HepG2 (cell line): Measurements from ENCODE around the gene IFNA6. TPM values are rescaled to one million over a fixed set of nuclear protein-coding genes. Genes with fewer than 3 reads are reported as not detected.

ENCODE experiments used
- ATAC-seq: fragments of 200-7000 bp; cut with Tn5 transposase; 3 replicates; pipeline ENCODE4 v1.9.1; 2020; ENCODE audit warnings: mild to moderate bottlenecking, moderate library complexity
- BruUV-seq: library from RNA; stranded (reverse); fragments of 400-500 nt; replicated peaks from 2 replicates; lab custom pipeline; 2021; lab: Mats Ljungman, UMichigan
- CTCF ChIA-PET: fragments of 300-600 bp; formaldehyde crosslinking; extraction: SDS; loops from one replicate; lab custom pipeline; 2021; ENCODE audit warnings: low total read pairs, inconsistent platforms, low intra/inter-chr PET ratio; lab: Yijun Ruan, JAX
- POLR2A ChIA-PET: fragments of 350-600 bp; sonication (Branson Sonifier 250); formaldehyde crosslinking; loops from one replicate; lab custom pipeline; 2020; ENCODE audit warnings: antibody characterized with exemption, inconsistent platforms; lab: Yijun Ruan, JAX
- DNase-seq: peaks from one replicate; pipeline ENCODE4 v3.0.0-alpha.2; 2015; ENCODE audit warnings: low spot score
- FAIRE-seq: peaks from 3 replicates; lab custom pipeline; 2011; peaks lifted over from hg19 to GRCh38; lab: Jason Lieb, UNC
- H2AFZ ChIP-seq: one replicate; pipeline ENCODE4 v1.6.1; 2011; ENCODE audit warnings: low read length, inconsistent platforms
- H3K27ac ChIP-seq: fragments of 300-600 bp; 3 replicates; pipeline ENCODE4 v1.8.0; 2011; ENCODE audit warnings: mixed run types, mild to moderate bottlenecking, mixed read lengths, low read length, inconsistent platforms; ENCODE audit not compliant: insufficient read depth; ENCODE audit errors: extremely low read length
- H3K27me3 ChIP-seq, 2 experiments: fragments of 200-600 bp in 1 of 2; 2 replicates in 1 of 2; 3 replicates in 1 of 2; pipeline versions ENCODE4 v1.6.0 to v1.8.0; 2011; ENCODE audit warnings: low read length in 2 of 2, mild to moderate bottlenecking in 2 of 2, moderate library complexity in 2 of 2, inconsistent platforms in 1 of 2; ENCODE audit not compliant: insufficient read depth in 2 of 2, control insufficient read depth in 1 of 2
- H3K36me3 ChIP-seq, 2 experiments: fragments of 200-600 bp in 1 of 2; replicated peaks in 1 of 2; 2 replicates in 1 of 2; 3 replicates in 1 of 2; pipeline versions ENCODE4 v1.5.1 to v1.8.0; 2011; ENCODE audit warnings: low read length in 2 of 2, inconsistent platforms in 1 of 2; ENCODE audit not compliant: insufficient read depth in 2 of 2, control insufficient read depth in 1 of 2
- H3K4me1 ChIP-seq: 2 replicates; pipeline ENCODE4 v1.5.1; 2012; ENCODE audit warnings: low read length, inconsistent platforms; ENCODE audit not compliant: insufficient read depth
- H3K4me2 ChIP-seq: 2 replicates; pipeline ENCODE4 v1.6.0; 2011; ENCODE audit warnings: low read depth, low read length, inconsistent platforms
- H3K4me3 ChIP-seq, 3 experiments: fragments of 200-600 bp in 1 of 3; sonication (generic), shearing (Covaris generic) in 1 of 3; replicated peaks in 1 of 3; 2 replicates each; pipeline ENCODE4 v1.5.1; 2011 to 2016; ENCODE audit warnings: low read length in 3 of 3, inconsistent platforms in 2 of 3, low read depth in 2 of 3, mild to moderate bottlenecking in 2 of 3, control low read depth in 1 of 3, mixed read lengths in 1 of 3; ENCODE audit not compliant: insufficient read depth in 1 of 3
- H3K79me2 ChIP-seq: one replicate; pipeline ENCODE4 v1.6.1; 2011; ENCODE audit warnings: low read length, inconsistent platforms; ENCODE audit not compliant: insufficient read depth
- H3K9ac ChIP-seq: 2 replicates; pipeline ENCODE4 v1.6.0; 2011; ENCODE audit warnings: mild to moderate bottlenecking, low read depth, low read length, inconsistent platforms; ENCODE audit not compliant: insufficient read depth
- H3K9me3 ChIP-seq: 2 replicates; pipeline ENCODE4 v1.5.1; 2012; ENCODE audit warnings: mild to moderate bottlenecking, low read length
- H4K20me1 ChIP-seq: 2 replicates; pipeline ENCODE4 v1.6.0; 2011; ENCODE audit warnings: inconsistent platforms, mild to moderate bottlenecking, low read length, moderate library complexity; ENCODE audit not compliant: insufficient read depth
- AGO1 ChIP-seq: fragments of 200-400 bp; formaldehyde crosslinking; IDR thresholded peaks from 2 replicates; pipeline ENCODE4 v1.6.1; 2017; ENCODE audit warnings: mild to moderate bottlenecking, low read depth, low read length, moderate library complexity; ENCODE audit not compliant: poor library complexity, severe bottlenecking
- FOXK1 ChIP-seq: sonication (generic); formaldehyde crosslinking; IDR thresholded peaks from 2 replicates; pipeline ENCODE4 v1.4.0; 2020; ENCODE audit warnings: low read depth, missing genetic modification reagents, borderline replicate concordance
- RORA ChIP-seq: sonication (generic); formaldehyde crosslinking; IDR thresholded peaks from 2 replicates; pipeline ENCODE4 v1.5.0; 2020; ENCODE audit warnings: mild to moderate bottlenecking, missing genetic modification reagents, moderate library complexity
- SKIL ChIP-seq: sonication (generic); formaldehyde crosslinking; IDR thresholded peaks from 2 replicates; pipeline ENCODE4 v1.8.0; 2022; ENCODE audit warnings: missing genetic modification reagents, mild to moderate bottlenecking, moderate library complexity, borderline replicate concordance
- SMAD9 ChIP-seq: sonication (generic); formaldehyde crosslinking; IDR thresholded peaks from 2 replicates; pipeline ENCODE4 v1.5.1; 2020; ENCODE audit warnings: mild to moderate bottlenecking, missing genetic modification reagents
- SNAPC2 ChIP-seq: sonication (generic); formaldehyde crosslinking; IDR thresholded peaks from 2 replicates; pipeline ENCODE4 v1.8.1; 2022; ENCODE audit warnings: mild to moderate bottlenecking, missing genetic modification reagents
- ZKSCAN1 ChIP-seq: fragments of 150-350 bp; IDR thresholded peaks from 2 replicates; pipeline ENCODE4 v1.6.1; 2014; ENCODE audit warnings: low read length
- WGBS: methylation state at CpG from one replicate; pipeline ENCODE4 v1.1.6; 2017; ENCODE audit warnings: low lambda C conversion rate; 5-methylcytosine and 5-hydroxymethylcytosine counted together
- in situ Hi-C: cut with HindIII; loops from 2 replicates; pipeline ENCODE4 v1.10.0; 2017; ENCODE audit warnings: low pct_unique_long_range_greater_than_20kb; ENCODE audit not compliant: extremely low pct_ligation_motif_present
- intact Hi-C: fragments of 100-400 bp; cut with micrococcal nuclease; formaldehyde crosslinking; loops from one replicate; pipeline ENCODE4 v1.10.0; 2022; ENCODE audit not compliant: unreplicated experiment
- polyA plus RNA-seq, 8 experiments: library from polyadenylated mRNA; depleted of rRNA in 3 of 8; stranded (reverse) in 7 of 8; unstranded in 1 of 8; fragments of >200 nt; fragmentation: Illumina TruSeq in 4 of 8; extraction: Trizol in 4 of 8; gene quantifications; 2 replicates each; pipeline versions ENCODE4 v1.2.1 to v1.2.3, GENCODE V29; 2011 to 2016; ENCODE audit warnings: low read depth in 4 of 8, missing spikeins in 1 of 8, mixed read lengths in 1 of 8; ENCODE audit not compliant: insufficient read depth in 1 of 8
- total RNA-seq, 5 experiments: library from RNA; depleted of rRNA; stranded (reverse); fragments of >200 nt; fragmentation: Illumina TruSeq; extraction: Trizol; gene quantifications; 2 replicates each; pipeline ENCODE4 v1.2.3, GENCODE V29; 2016; ENCODE audit warnings: low read depth in 1 of 5
- TF ChIP-seq, protein P1 (sequence below): sonication (generic); formaldehyde crosslinking; IDR thresholded peaks from 2 replicates; pipeline ENCODE4 v1.4.0; 2020; ENCODE audit warnings: mild to moderate bottlenecking, missing genetic modification reagents

Gene IFNA6
- total and polyA plus RNA-seq, 2 of the 13 experiments (the other 11 are each of a cell fraction or from before 2014, with no cell fraction given): not detected

DNA sequence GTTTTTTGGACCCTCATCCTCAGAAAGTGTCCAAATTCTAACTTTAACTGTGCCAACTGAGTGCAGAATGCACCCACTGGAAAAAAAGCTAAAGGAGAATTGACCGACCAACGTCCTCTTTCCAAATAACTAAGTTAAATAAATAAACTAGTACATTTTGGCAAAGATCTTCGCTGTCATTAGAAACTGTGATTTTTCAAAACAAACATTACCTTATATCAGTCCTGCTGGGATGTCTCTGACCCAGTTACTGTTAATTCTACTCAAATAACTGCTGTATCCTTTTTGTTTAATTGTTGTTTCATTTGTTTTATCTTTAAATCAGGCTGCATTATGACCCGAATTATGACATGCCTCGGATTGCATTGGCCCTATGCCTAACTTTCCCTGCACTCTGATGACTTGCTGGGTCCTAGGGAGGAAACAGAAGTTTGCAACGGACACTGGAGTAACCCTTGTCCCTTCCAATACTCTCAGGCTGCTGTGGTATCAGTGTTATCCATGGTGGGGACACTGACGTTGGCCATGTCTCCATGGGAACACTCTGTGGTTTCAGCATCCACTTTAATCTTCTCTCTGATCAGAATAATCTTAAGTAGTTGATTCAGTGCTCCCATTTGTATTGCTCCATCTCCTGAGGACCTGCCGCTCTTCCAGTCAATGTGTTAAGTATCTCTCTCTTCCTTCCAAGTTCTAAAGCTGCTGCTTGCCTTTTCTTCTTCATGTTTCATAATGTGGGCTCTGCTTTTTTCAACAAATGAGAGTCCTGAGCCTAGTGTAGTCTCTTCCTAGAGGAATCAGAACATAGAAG is 34.5 kb downstream of the IFNA6 start:
- no peaks in the 10 kb centered on the region for H3K27me3 ChIP-seq
- no peaks in the 10 kb centered on the region for H3K79me2 ChIP-seq
- POLR2A ChIA-PET: interaction anchor here (1.5 kb wide), 1 partner anchor 19 kb away, joined by 4 read pairs; the partner anchor contains the start of gene KLHL9
- no peaks in the 10 kb centered on the region for H3K4me1 ChIP-seq
- no peak overlapping the region for H3K9ac ChIP-seq
- TF ChIP-seq, protein P1, sequence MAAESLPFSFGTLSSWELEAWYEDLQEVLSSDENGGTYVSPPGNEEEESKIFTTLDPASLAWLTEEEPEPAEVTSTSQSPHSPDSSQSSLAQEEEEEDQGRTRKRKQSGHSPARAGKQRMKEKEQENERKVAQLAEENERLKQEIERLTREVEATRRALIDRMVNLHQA (CRISPR knock-in tag): no peak
- no peak for TF ChIP-seq RORA
- TF ChIP-seq SKIL (CRISPR knock-in tag): no peak
- no peak for TF ChIP-seq SMAD9 (CRISPR knock-in tag)
- TF ChIP-seq SNAPC2 (CRISPR knock-in tag): no peak
- no peak for TF ChIP-seq FOXK1 (CRISPR knock-in tag)
- TF ChIP-seq AGO1: no peak
- TF ChIP-seq ZKSCAN1: no peak
- no peak for DNase-seq
- no TSS peak for BruUV-seq
- CTCF ChIA-PET: interaction anchor here (1.9 kb wide), 1 partner anchor 80 kb away, joined by 6 read pairs; no protein-coding TSS in a partner anchor
- no peak overlapping the region for H3K4me3 ChIP-seq
- no peaks in the 10 kb centered on the region for H4K20me1 ChIP-seq
- H3K27ac ChIP-seq: no peak overlapping the region
- H2AFZ ChIP-seq: no peak overlapping the region
- intact Hi-C loops: no loop called here
- ATAC-seq: no peak
- under 1% methylated on average over 8 of the region's 8 CpGs for WGBS
- H3K9me3 ChIP-seq: no peaks in the 10 kb centered on the region
- no peaks in the 10 kb centered on the region for H3K36me3 ChIP-seq
- in situ Hi-C loops: loop anchor here (5.0 kb wide), 2 partner anchors 81 to 136 kb away; no protein-coding TSS in a partner anchor
- H3K4me2 ChIP-seq: no peak overlapping the region
- FAIRE-seq: no peak
